ENCODE results near the gene MTRFR.
"Not testable (repeated sequence)": the region's sequence is repeated elsewhere in the genome, so short reads cannot be mapped to it uniquely, and the experiment has no call there.

The MTRFR gene

GRCh38 chr12:123232807-123233504, at the start of gene MTRFR, which contains the start of gene MPHOSPH9:
Gene MTRFR (plus strand): TSS chr12:123233436. CDS start chr12:123253675, 20,239 bp downstream.
Gene MPHOSPH9 (minus strand): TSS chr12:123233141. CDS start chr12:123230364, 2,777 bp downstream.
- Mint-ChIP-seq H3K9me3 (no peaks in the 10 kb centered on the region), H3K4me3 (peak within 1 kb of the TSS; percentile 95), H3K36me3 (ENCODE audit: insufficient read depth) (peaks cover 29% of the 10 kb centered on the region), H3K4me1 (peaks cover 56% of the 10 kb centered on the region), H3K27ac (ENCODE audit: low read depth) (peak within 1 kb of the TSS; percentile 94), H3K27me3 (no peaks in the 10 kb centered on the region)
- DNase-seq (ENCODE audit: low spot score in 2 of 2) (peak; percentile 94 to 99), ATAC-seq (replicated peaks; ENCODE audit: extremely low read depth, poor library complexity, severe bottlenecking) (peak; percentile 91)

DNA sequence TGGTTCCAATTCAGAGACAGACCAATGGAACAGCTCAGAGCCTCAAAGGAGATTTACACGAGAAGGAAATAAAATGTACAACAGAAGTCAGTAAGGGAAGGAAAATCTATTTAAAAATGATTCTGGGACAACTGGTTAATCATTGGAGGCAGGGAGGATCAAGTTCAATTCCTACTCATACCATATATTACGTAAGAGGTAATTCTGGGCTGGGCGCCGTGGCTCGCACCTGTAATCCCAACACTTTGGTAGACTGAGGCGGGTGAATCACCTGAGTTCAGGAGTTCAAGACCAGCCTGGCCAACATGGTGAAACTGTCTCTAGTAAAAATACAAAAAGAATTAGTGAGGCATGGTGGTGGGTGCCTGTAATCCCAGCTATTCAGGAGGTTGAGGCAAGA, 45.6 kb upstream of the MTRFR start:
- peaks cover 55% of the 10 kb centered on the region for H3K36me3 Mint-ChIP-seq (ENCODE audit: insufficient read depth)
- ATAC-seq (replicated peaks; ENCODE audit: extremely low read depth, poor library complexity, severe bottlenecking) = no peak
- DNase-seq (ENCODE audit: low spot score in 2 of 2) = no peak
- no peak overlapping the region for H3K27ac Mint-ChIP-seq (ENCODE audit: low read depth)
- no peaks in the 10 kb centered on the region for H3K9me3 Mint-ChIP-seq
- no peaks in the 10 kb centered on the region for H3K4me1 Mint-ChIP-seq
- H3K27me3 Mint-ChIP-seq = no peaks in the 10 kb centered on the region
- H3K4me3 Mint-ChIP-seq = no peak overlapping the region

GRCh38 chr12:123199936-123200335, 33.3 kb upstream of the MTRFR start:
- no peaks in the 10 kb centered on the region for H3K4me1 Mint-ChIP-seq
- no peaks in the 10 kb centered on the region for H3K27me3 Mint-ChIP-seq
- peaks cover 58% of the 10 kb centered on the region for H3K36me3 Mint-ChIP-seq (ENCODE audit: insufficient read depth)
- no peak overlapping the region for H3K4me3 Mint-ChIP-seq
- DNase-seq (ENCODE audit: low spot score in 2 of 2) (no peak), ATAC-seq (replicated peaks; ENCODE audit: extremely low read depth, poor library complexity, severe bottlenecking) (no peak)
- H3K9me3 Mint-ChIP-seq = no peaks in the 10 kb centered on the region
- H3K27ac Mint-ChIP-seq (ENCODE audit: low read depth) = no peak overlapping the region

DNA sequence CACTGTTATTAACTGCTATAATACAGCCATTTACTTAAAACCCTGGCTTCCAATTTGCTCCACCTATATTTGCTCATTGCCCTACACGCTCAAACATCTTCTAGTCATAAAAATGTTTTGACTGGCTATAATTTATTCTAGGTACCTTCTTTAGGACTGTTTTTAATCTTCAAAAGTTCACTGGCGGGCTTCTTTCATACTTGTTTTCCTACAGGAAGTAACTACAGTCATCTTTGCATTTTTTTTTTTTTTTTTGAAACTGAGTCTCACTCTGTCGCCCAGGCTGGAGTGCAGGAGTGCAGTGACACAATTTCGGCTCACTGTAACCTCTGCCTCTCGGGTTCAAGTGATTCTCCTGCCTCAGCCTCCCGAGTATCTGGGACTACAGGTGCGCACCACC, 32.8 kb upstream of the MTRFR start:
- no peaks in the 10 kb centered on the region for H3K4me1 Mint-ChIP-seq
- ATAC-seq (replicated peaks; ENCODE audit: extremely low read depth, poor library complexity, severe bottlenecking) (no peak), DNase-seq (ENCODE audit: low spot score in 2 of 2) (no peak)
- H3K9me3 Mint-ChIP-seq = no peaks in the 10 kb centered on the region
- no peak overlapping the region for H3K4me3 Mint-ChIP-seq
- peak overlapping the region; percentile 39 for H3K27ac Mint-ChIP-seq (ENCODE audit: low read depth)
- no peaks in the 10 kb centered on the region for H3K27me3 Mint-ChIP-seq
- H3K36me3 Mint-ChIP-seq (ENCODE audit: insufficient read depth) = peaks cover 55% of the 10 kb centered on the region

- not testable (repeated sequence) for H3K9me3 Mint-ChIP-seq; DNase-seq (ENCODE audit: low spot score in 2 of 2); H3K27me3 Mint-ChIP-seq; ATAC-seq (replicated peaks; ENCODE audit: extremely low read depth, poor library complexity, severe bottlenecking); H3K27ac Mint-ChIP-seq (ENCODE audit: low read depth); H3K4me3 Mint-ChIP-seq; H3K4me1 Mint-ChIP-seq
- peaks cover 66% of the 10 kb centered on the region for H3K36me3 Mint-ChIP-seq (ENCODE audit: insufficient read depth)
Observed at GRCh38 chr12:123206794-123207193, 26.4 kb upstream of the MTRFR start.

GRCh38 chr12:123207815-123208214, 25.4 kb upstream of the MTRFR start:
- H3K36me3 Mint-ChIP-seq (ENCODE audit: insufficient read depth) = peaks cover 65% of the 10 kb centered on the region
- H3K4me1 Mint-ChIP-seq; DNase-seq (ENCODE audit: low spot score in 2 of 2); H3K27me3 Mint-ChIP-seq; ATAC-seq (replicated peaks; ENCODE audit: extremely low read depth, poor library complexity, severe bottlenecking); H3K4me3 Mint-ChIP-seq; H3K27ac Mint-ChIP-seq (ENCODE audit: low read depth); H3K9me3 Mint-ChIP-seq: not testable (repeated sequence)

DNA sequence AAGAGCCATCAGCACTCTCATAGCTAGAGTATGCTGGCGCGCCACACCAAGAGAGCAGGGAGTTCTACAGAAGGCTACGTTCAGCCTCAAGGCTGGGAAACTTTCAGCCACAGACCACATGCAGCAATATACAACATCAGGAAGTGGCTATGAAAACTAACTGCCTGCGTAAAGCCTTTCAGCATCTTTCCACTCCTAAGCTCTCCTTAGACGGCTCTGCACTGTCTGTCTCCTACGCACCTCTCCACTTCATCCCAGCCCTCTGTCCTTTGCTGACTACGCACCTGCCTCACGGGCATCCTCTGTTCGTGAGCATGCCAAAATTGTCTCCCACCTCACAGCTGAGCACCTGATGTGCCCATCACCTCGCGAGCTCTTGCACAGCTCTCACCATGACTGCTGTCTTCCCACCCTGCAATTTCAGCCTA, 10.0 kb upstream of the MTRFR start:
- peak; percentile 23 to 41 for DNase-seq (ENCODE audit: low spot score in 2 of 2)
- H3K9me3 Mint-ChIP-seq = no peaks in the 10 kb centered on the region
- ATAC-seq (replicated peaks; ENCODE audit: extremely low read depth, poor library complexity, severe bottlenecking) = peak; percentile 96
- peak overlapping the region; percentile 70 for H3K27ac Mint-ChIP-seq (ENCODE audit: low read depth)
- peak overlapping the region; percentile 62 for H3K4me3 Mint-ChIP-seq
- H3K27me3 Mint-ChIP-seq = no peaks in the 10 kb centered on the region
- peaks cover 44% of the 10 kb centered on the region for H3K36me3 Mint-ChIP-seq (ENCODE audit: insufficient read depth)
- peaks cover 11% of the 10 kb centered on the region for H3K4me1 Mint-ChIP-seq

DNA sequence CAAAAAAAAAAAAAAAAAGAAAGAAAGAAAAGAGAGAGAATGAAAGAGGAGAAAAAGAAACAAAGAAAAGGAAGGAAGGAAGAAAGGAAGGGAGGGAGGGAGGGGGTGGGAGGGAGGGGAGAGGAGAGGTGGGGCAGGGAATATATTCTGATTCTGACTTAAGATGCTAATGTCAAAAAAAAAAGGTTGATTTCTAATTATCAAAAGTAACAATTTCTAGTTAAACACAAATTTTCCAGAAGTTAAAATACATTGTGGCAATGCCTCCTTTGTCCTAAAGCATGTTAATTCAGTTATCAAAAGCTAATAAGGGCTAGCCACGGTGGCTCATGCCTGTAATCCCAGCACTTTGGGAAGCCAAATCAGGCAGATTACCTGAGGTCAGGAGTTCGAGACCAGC, 7.8 kb upstream of the MTRFR start:
- ATAC-seq (replicated peaks; ENCODE audit: extremely low read depth, poor library complexity, severe bottlenecking) (no peak), DNase-seq (ENCODE audit: low spot score in 2 of 2) (no peak)
- Mint-ChIP-seq H3K27me3 (no peaks in the 10 kb centered on the region), H3K27ac (ENCODE audit: low read depth) (no peak overlapping the region), H3K4me3 (no peak overlapping the region), H3K9me3 (no peaks in the 10 kb centered on the region), H3K36me3 (ENCODE audit: insufficient read depth) (peaks cover 24% of the 10 kb centered on the region), H3K4me1 (peaks cover 26% of the 10 kb centered on the region)

DNA sequence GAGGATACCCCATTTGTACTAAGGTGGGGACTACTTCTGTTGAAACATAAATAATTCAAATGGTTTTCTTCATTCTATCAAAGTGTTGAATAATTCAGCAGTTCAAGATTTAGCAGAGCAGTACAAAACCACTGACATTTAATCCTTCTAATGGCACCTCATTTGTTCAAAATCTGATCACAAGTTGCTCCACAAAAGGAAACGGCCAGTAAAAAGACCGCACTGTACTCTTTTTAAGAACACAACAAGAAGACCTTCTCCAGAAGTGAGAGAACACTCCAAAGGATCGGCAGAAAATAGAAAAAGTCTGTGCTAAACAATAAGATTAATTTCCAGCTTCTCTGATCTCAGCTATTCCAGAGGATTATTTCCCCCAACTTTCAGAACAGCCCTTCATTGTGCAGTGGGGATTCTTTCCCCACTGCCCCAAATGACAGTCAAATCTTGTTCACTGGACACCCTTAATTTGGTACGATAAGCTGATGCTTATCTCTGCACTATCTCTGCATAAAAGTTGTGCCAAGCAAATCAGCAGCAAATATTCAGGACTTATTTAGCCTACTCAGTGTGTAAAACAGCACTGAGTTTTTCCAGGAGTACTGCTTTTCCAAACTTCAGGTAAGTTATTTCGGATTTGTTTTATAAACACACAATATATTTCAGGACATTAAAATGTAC, 5.5 kb upstream of the MTRFR start:
- Mint-ChIP-seq H3K27me3 (no peaks in the 10 kb centered on the region), H3K36me3 (ENCODE audit: insufficient read depth) (peaks cover 14% of the 10 kb centered on the region)

GRCh38 chr12:123229051-123229450, 4.2 kb upstream of the MTRFR start:
- H3K4me1 Mint-ChIP-seq = peaks cover 35% of the 10 kb centered on the region
- ATAC-seq (replicated peaks; ENCODE audit: extremely low read depth, poor library complexity, severe bottlenecking) = no peak
- no peak for DNase-seq (ENCODE audit: low spot score in 2 of 2)
- peak overlapping the region; percentile 55 for H3K4me3 Mint-ChIP-seq
- peak overlapping the region; percentile 75 for H3K27ac Mint-ChIP-seq (ENCODE audit: low read depth)
- no peaks in the 10 kb centered on the region for H3K27me3 Mint-ChIP-seq
- H3K9me3 Mint-ChIP-seq = no peaks in the 10 kb centered on the region
- peaks cover 21% of the 10 kb centered on the region for H3K36me3 Mint-ChIP-seq (ENCODE audit: insufficient read depth)

More for the DNA sequence above, 5.5 kb upstream of the MTRFR start:
- Mint-ChIP-seq H3K9me3 (no peaks in the 10 kb centered on the region), H3K4me3 (peak overlapping the region; percentile 55), H3K27ac (ENCODE audit: low read depth) (peak overlapping the region; percentile 16), H3K4me1 (peaks cover 37% of the 10 kb centered on the region)
- ATAC-seq (replicated peaks; ENCODE audit: extremely low read depth, poor library complexity, severe bottlenecking) (no peak), DNase-seq (ENCODE audit: low spot score in 2 of 2) (no peak)

DNA sequence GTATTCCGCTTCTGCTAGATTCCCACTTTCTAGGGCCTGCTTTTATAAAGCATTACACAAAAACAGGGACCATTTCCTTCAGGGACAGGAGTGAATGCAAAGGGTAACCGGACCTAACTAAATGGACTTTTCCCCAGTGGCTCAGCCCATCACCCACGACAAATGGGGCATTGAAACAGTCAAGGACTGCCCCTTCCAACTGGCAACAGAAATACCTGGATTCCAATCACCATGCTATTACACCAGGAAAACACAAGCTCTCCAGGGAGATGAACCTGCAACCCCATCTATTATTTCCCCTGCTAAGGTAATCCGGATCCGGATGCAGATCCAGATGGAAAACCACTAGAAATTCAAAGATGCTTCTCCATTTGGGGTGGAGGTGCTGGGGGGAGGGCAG, 1.3 kb upstream of the MTRFR start:
- Mint-ChIP-seq H3K4me1 (peaks cover 49% of the 10 kb centered on the region), H3K9me3 (no peaks in the 10 kb centered on the region), H3K4me3 (peak overlapping the region; percentile 95), H3K27me3 (no peaks in the 10 kb centered on the region), H3K36me3 (ENCODE audit: insufficient read depth) (peaks cover 26% of the 10 kb centered on the region), H3K27ac (ENCODE audit: low read depth) (peak overlapping the region; percentile 94)
- no peak for ATAC-seq (replicated peaks; ENCODE audit: extremely low read depth, poor library complexity, severe bottlenecking)
- DNase-seq (ENCODE audit: low spot score in 2 of 2) = no peak

GRCh38 chr12:123232472-123232806, 797 bp upstream of the MTRFR start:
- Mint-ChIP-seq H3K4me1 (peaks cover 51% of the 10 kb centered on the region), H3K9me3 (no peaks in the 10 kb centered on the region), H3K27me3 (no peaks in the 10 kb centered on the region), H3K27ac (ENCODE audit: low read depth) (peak overlapping the region; percentile 94), H3K4me3 (peak overlapping the region; percentile 95), H3K36me3 (ENCODE audit: insufficient read depth) (peaks cover 26% of the 10 kb centered on the region)
- no peak for DNase-seq (ENCODE audit: low spot score in 2 of 2)
- no peak for ATAC-seq (replicated peaks; ENCODE audit: extremely low read depth, poor library complexity, severe bottlenecking)

Data from central memory CD8-positive, alpha-beta T cell (primary cell).